Measurements from ENCODE around the gene HSD17B8. TPM values are rescaled to one million over a fixed set of nuclear protein-coding genes. Genes with fewer than 3 reads are reported as not detected.

Gene HSD17B8
- total RNA-seq (10 to 100 TPM in 1 of 2 experiments, 1 to 10 TPM in 1; 8.6 to 10.5 TPM), total RNA-seq (4.0 to 26.9 (median 14.3) reads per million in 172 experiments)
- polyA plus RNA-seq (2013, experiment 1 of 2): 25.6 TPM
- polyA plus RNA-seq (2013, experiment 2 of 2): 20.3 TPM

- Histone ChIP-seq H3K4me3 (ENCODE audit: low read length) (peak within 1 kb of the TSS; percentile 90), H3K27me3 (ENCODE audit: control insufficient read depth in 1 of 2, insufficient read depth in 2 of 2, low read length in 2 of 2) (no peaks in the 10 kb centered on the region), H3K9me3 (ENCODE audit: control insufficient read depth in 1 of 2, insufficient read depth in 1 of 2, low read length in 2 of 2) (no peaks in the 10 kb centered on the region), H3K27ac (ENCODE audit: low read depth in 1 of 2, low read length in 2 of 2) (peak within 1 kb of the TSS; percentile 56 to 65), H3K4me1 (ENCODE audit: insufficient read depth, low read length) (peaks cover 64% of the 10 kb centered on the region), H3K36me3 (ENCODE audit: insufficient read depth, low read length) (peaks cover 28% of the 10 kb centered on the region)
- H3K4me1 Mint-ChIP-seq (ENCODE audit: low read depth): peaks cover 71% of the 10 kb centered on the region
- no peaks in the 10 kb centered on the region for H3K9me3 Mint-ChIP-seq
- H3K27me3 Mint-ChIP-seq: no peaks in the 10 kb centered on the region
- TF ChIP-seq CTCF (IDR thresholded peaks at IDR 0.05): no peak
- peak within 1 kb of the TSS; percentile 80 for H3K27ac Mint-ChIP-seq
- peaks cover 60% of the 10 kb centered on the region for H3K36me3 Mint-ChIP-seq (ENCODE audit: low read depth)
- CTCF ChIA-PET: interaction anchor here (1.0 to 3.1 kb wide), 3 partner anchors 44 to 95 kb away, joined by 3 to 11 read pairs (median 3); no protein-coding TSS in a partner anchor
- DNase-seq (peak; percentile 70 to 94 (median 86)), ATAC-seq (ENCODE audit: poor library complexity) (peak; percentile 56)
- POLR2A ChIA-PET: interaction anchor here (0.6 to 1.7 kb wide), 4 partner anchors 21 to 233 kb away, joined by 3 to 18 read pairs (median 4); partner anchors contain the start of genes RPS18 and VPS52
- intact Hi-C loops (cut with DNase I, micrococcal nuclease): loop anchor here (5.0 to 10.0 kb wide), 5 partner anchors 188 to 1540 kb away; partner anchors contain the start of genes C6orf47 (in 1 of the 2), CSNK2B (in 1 of the 2), FKBPL (in 1 of the 2) and GPANK1 (in 1 of the 2)
- H3K4me3 Mint-ChIP-seq: peak within 1 kb of the TSS; percentile 90
Observed at GRCh38 chr6:33204415-33205190, at the start of gene HSD17B8. TSS of gene HSD17B8 (plus strand) at chr6:33204655. CDS start at chr6:33204669, 14 bp downstream.

- Histone ChIP-seq H3K4me3 (ENCODE audit: low read length) (no peak overlapping the region), H3K4me1 (ENCODE audit: insufficient read depth, low read length) (peaks cover 7% of the 10 kb centered on the region), H3K27me3 (ENCODE audit: control insufficient read depth in 1 of 2, insufficient read depth in 2 of 2, low read length in 2 of 2) (peaks cover 0 to 4% of the 10 kb centered on the region in 2 experiments), H3K27ac (ENCODE audit: low read depth in 1 of 2, low read length in 2 of 2) (no peak overlapping the region), H3K9me3 (ENCODE audit: control insufficient read depth in 1 of 2, insufficient read depth in 1 of 2, low read length in 2 of 2) (peaks cover 0 to 2% of the 10 kb centered on the region in 2 experiments), H3K36me3 (ENCODE audit: insufficient read depth, low read length) (no peaks in the 10 kb centered on the region)
- Mint-ChIP-seq H3K27me3 (peaks cover 14% of the 10 kb centered on the region), H3K4me1 (ENCODE audit: low read depth) (peaks cover 5% of the 10 kb centered on the region), H3K9me3 (peaks cover 3% of the 10 kb centered on the region), H3K36me3 (ENCODE audit: low read depth) (peaks cover 3% of the 10 kb centered on the region), H3K27ac (no peak overlapping the region), H3K4me3 (no peak overlapping the region)
- intact Hi-C loops (cut with DNase I, micrococcal nuclease): no loop called here
- POLR2A ChIA-PET: no interaction called here
- no peak for TF ChIP-seq CTCF (IDR thresholded peaks at IDR 0.05)
- CTCF ChIA-PET: no interaction called here
- DNase-seq: no peak
- ATAC-seq (ENCODE audit: poor library complexity): no peak
Observed at GRCh38 chr6:33156561-33156960, 47.9 kb upstream of the HSD17B8 start.

- no peak overlapping the region for H3K27ac ChIP-seq (ENCODE audit: low read depth in 1 of 2, low read length in 2 of 2)
- Mint-ChIP-seq H3K36me3 (ENCODE audit: low read depth) (peaks cover under 1% of the 10 kb centered on the region), H3K9me3 (peaks cover 3% of the 10 kb centered on the region), H3K27me3 (peaks cover 14% of the 10 kb centered on the region), H3K4me3 (no peak overlapping the region), H3K4me1 (ENCODE audit: low read depth) (peaks cover 9% of the 10 kb centered on the region), H3K27ac (no peak overlapping the region)
- peaks cover 11% of the 10 kb centered on the region for H3K4me1 ChIP-seq (ENCODE audit: insufficient read depth, low read length)
- H3K4me3 ChIP-seq (ENCODE audit: low read length): no peak overlapping the region
- H3K27me3 ChIP-seq (ENCODE audit: control insufficient read depth in 1 of 2, insufficient read depth in 2 of 2, low read length in 2 of 2): peaks cover 0 to 4% of the 10 kb centered on the region in 2 experiments
- ChIA-PET POLR2A (no interaction called here), CTCF (interaction anchor here (1.2 kb wide), 1 partner anchor 41 kb away, joined by 5 read pairs; no protein-coding TSS in a partner anchor)
- H3K9me3 ChIP-seq (ENCODE audit: control insufficient read depth in 1 of 2, insufficient read depth in 1 of 2, low read length in 2 of 2): no peaks in the 10 kb centered on the region
- DNase-seq (no peak), ATAC-seq (ENCODE audit: poor library complexity) (no peak)
- no peak for TF ChIP-seq CTCF (IDR thresholded peaks at IDR 0.05)
- intact Hi-C loops (cut with DNase I, micrococcal nuclease): no loop called here
- H3K36me3 ChIP-seq (ENCODE audit: insufficient read depth, low read length): no peaks in the 10 kb centered on the region
Observed at GRCh38 chr6:33156964-33157363, 47.5 kb upstream of the HSD17B8 start.

All from CD4-positive, alpha-beta T cell (primary cell).